Peyer's patch (tissue), 4 donors: ENCODE data around the gene RFX5. TPM values are rescaled to one million over a fixed set of nuclear protein-coding genes. Genes with fewer than 3 reads are reported as not detected.

ENCODE experiments used
- DNase-seq, 3 donors: peaks; one replicate each; pipeline ENCODE4 v3.0.0-alpha.2; 2017 to 2019
- H3K27ac ChIP-seq, 4 donors: fragments of 200-600 bp; sonication (generic); one replicate each; pipeline ENCODE4 v1.5.1; 2016 to 2019
- H3K27me3 ChIP-seq, 2 donors: fragments of 200-600 bp; sonication (generic); one replicate each; pipeline ENCODE4 v1.5.1; 2019
- H3K36me3 ChIP-seq, 3 donors: fragments of 200-600 bp; sonication (generic); one replicate each; pipeline ENCODE4 v1.5.1; 2016 to 2019
- H3K4me1 ChIP-seq, 4 donors: fragments of 200-600 bp; sonication (generic); one replicate each; pipeline ENCODE4 v1.5.1; 2016 to 2019
- H3K4me3 ChIP-seq, 4 donors: fragments of 200-600 bp; sonication (generic); 1 replicate in 3 of 4; 2 replicates in 1 of 4; pipeline ENCODE4 v1.5.1; 2016 to 2019; ENCODE audit warnings: mild to moderate bottlenecking in 1 of 4
- H3K9me3 ChIP-seq, 4 donors: fragments of 200-600 bp; sonication (generic); one replicate each; pipeline ENCODE4 v1.5.1; 2016 to 2019; ENCODE audit warnings: mild to moderate bottlenecking in 1 of 4
- POLR2A ChIP-seq, 2 donors: fragments of 450-650 bp; IDR thresholded peaks; one replicate each; pipeline ENCODE4 v1.5.1; 2017; ENCODE audit warnings: antibody characterized with exemption in 2 of 2, mild to moderate bottlenecking in 2 of 2, moderate library complexity in 2 of 2
- small RNA-seq, 2 donors: library from RNA; depleted of rRNA; stranded (forward); fragments of <200 nt; gene quantifications; one replicate each; pipeline ENCODE3, GENCODE V24; 2016
- total RNA-seq, 4 donors: library from RNA; depleted of rRNA; stranded (reverse); fragments of >200 nt; gene quantifications; one replicate each; pipeline ENCODE4 v1.1.0, GENCODE V29; 2016
- TF ChIP-seq, protein P1 (sequence below), 6 experiments: fragments of 450-650 bp in 4 of 6; fragments of 200-600 bp in 2 of 6; sonication (generic) in 1 of 6; IDR thresholded peaks; one replicate each; pipeline ENCODE4 v1.5.1; 2017 to 2019; ENCODE audit warnings: antibody characterized with exemption in 6 of 6, mild to moderate bottlenecking in 3 of 6, moderate library complexity in 1 of 6

Gene RFX5
- total RNA-seq, 4 donors from 2014 or later = 35.6 to 187 (median 42.0) TPM

DNA sequence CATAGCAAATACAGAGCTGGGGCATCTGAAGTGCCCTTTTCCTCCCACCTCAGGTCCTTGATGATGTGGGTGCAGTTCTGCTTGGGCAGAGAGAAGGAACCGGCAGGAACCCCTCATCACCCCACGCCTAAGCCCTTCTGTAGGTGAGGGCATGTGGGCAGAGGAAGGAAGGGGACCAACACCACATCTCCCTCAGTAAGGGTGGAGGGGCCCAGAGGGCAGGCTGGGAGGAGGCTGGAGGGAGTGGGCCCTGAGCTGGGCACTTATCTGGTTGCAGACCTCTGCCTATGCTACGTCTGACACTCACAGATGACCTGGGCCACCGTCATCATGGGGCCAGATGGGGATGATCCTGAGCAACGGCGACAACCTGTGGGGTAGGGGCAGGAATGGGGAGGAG is 54.0 kb downstream of the RFX5 start:
- DNase-seq = no peak
- Histone ChIP-seq H3K4me1 (no peaks in the 10 kb centered on the region), H3K27ac (no peak overlapping the region), H3K4me3 (no peak overlapping the region), H3K36me3 (peaks cover 0 to 99% (median 0%) of the 10 kb centered on the region in 3 donors), H3K9me3 (no peaks in the 10 kb centered on the region), H3K27me3 (no peaks in the 10 kb centered on the region)
- TF ChIP-seq POLR2A (IDR thresholded peaks at IDR 0.05) = no peak
- TF ChIP-seq, protein P1, sequence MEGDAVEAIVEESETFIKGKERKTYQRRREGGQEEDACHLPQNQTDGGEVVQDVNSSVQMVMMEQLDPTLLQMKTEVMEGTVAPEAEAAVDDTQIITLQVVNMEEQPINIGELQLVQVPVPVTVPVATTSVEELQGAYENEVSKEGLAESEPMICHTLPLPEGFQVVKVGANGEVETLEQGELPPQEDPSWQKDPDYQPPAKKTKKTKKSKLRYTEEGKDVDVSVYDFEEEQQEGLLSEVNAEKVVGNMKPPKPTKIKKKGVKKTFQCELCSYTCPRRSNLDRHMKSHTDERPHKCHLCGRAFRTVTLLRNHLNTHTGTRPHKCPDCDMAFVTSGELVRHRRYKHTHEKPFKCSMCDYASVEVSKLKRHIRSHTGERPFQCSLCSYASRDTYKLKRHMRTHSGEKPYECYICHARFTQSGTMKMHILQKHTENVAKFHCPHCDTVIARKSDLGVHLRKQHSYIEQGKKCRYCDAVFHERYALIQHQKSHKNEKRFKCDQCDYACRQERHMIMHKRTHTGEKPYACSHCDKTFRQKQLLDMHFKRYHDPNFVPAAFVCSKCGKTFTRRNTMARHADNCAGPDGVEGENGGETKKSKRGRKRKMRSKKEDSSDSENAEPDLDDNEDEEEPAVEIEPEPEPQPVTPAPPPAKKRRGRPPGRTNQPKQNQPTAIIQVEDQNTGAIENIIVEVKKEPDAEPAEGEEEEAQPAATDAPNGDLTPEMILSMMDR (IDR thresholded peaks at IDR 0.05) = no peak

DNA sequence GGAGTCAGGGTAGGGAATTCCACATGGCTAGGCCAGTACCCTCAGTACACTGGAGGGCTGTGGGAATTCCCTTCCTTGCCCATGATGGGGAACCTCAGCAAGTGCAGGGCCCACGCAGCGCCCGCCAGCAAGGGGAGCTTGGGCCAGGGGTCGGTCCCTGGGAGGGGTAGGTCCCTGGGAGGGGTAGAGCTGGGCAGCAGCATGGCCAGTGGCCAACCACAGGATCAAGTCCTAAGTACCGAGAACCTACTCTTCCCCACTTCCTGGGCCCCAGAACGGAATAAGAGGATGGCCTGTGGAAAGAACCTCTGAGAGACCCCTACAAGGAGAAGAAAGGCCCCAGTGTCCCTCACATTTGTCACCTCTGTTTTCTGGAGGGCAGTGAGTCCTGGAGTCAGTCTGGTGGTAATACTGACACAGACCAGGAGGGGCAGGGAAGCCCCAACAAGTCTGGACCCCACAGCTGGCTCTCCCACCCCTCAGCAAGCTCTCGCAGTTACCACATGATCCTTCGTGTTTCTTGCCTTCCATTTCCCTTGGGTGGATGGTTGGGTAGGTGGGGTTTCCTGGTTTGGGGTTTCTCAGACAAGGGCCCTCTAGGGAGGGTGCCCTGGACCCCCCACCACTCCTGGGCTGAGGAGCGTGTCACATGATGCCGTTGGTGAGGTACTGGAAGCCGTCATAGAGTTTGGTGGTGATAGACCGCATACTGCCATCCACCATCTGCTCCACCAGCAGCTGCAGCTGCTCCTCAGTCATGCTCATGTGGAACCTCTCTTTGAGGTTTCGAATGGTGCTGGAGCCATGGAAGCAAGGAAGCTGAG is 54.6 kb downstream of the RFX5 start:
- Histone ChIP-seq H3K27me3 (no peaks in the 10 kb centered on the region), H3K36me3 (peaks cover 0 to 99% (median 0%) of the 10 kb centered on the region in 3 donors), H3K9me3 (no peaks in the 10 kb centered on the region), H3K4me1 (no peaks in the 10 kb centered on the region), H3K27ac (no peak overlapping the region), H3K4me3 (no peak overlapping the region)
- TF ChIP-seq, protein P1 (IDR thresholded peaks at IDR 0.05) = no peak
- TF ChIP-seq POLR2A (IDR thresholded peaks at IDR 0.05) = no peak
- no peak for DNase-seq

DNA sequence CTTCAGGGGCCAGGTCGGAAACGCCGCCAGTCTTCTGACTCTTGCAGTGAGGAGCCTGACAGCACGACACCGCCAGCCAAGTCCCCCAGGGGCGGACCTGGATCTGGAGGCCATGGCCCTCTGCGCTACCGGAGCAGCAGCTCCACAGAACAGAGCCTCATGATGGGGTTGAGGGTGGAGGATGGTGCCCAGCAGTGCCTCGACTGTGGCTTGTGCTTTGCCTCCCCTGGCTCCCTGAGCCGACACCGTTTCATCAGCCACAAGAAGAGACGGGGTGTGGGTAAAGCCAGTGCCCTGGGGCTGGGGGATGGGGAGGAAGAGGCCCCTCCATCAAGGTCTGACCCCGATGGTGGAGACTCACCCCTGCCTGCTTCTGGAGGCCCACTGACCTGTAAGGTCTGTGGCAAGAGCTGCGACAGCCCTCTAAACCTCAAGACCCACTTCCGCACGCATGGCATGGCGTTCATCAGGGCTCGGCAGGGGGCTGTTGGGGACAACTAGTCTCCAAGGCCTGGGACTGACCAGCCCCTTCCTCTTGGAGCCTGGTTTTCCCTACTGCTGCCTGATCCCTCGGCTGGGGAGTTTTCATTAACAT is 56.2 kb downstream of the RFX5 start:
- TF ChIP-seq POLR2A (IDR thresholded peaks at IDR 0.05) = no peak
- DNase-seq = no peak
- Histone ChIP-seq H3K36me3 (peaks cover 0 to 99% (median 0%) of the 10 kb centered on the region in 3 donors), H3K4me1 (no peaks in the 10 kb centered on the region), H3K9me3 (no peaks in the 10 kb centered on the region), H3K27ac (no peak overlapping the region), H3K27me3 (no peaks in the 10 kb centered on the region), H3K4me3 (no peak overlapping the region)

Small RNA genes lying within 50 kb of the gene (small RNA-seq; reads per million reads assigned to genes)
- 0 to 0.06 reads per million in 2 donors for gene RN7SL444P

Other genes starting within 250 kb of the RFX5 start
- 10 to 100 TPM in 3 of 4 donors, 1 to 10 TPM in 1; 2.5 to 24.6 (median 16.6) TPM for gene SEMA6C, start 200.6 kb downstream of the RFX5 start, total RNA-seq
- gene TNFAIP8L2, start 190.6 kb downstream of the RFX5 start, total RNA-seq = 1 to 10 TPM in 2 of 4 donors, not detected in 2; 4.0 to 6.6 TPM
- 10 to 100 TPM in 2 of 4 donors, 1 to 10 TPM in 2; 6.0 to 11.7 (median 10.2) TPM for gene LYSMD1, start 181.3 kb downstream of the RFX5 start, total RNA-seq
- 10 to 100 TPM; 16.1 to 48.9 (median 36.9) TPM for gene SCNM1, start 181.1 kb downstream of the RFX5 start, total RNA-seq
- gene TMOD4, start 171.3 kb downstream of the RFX5 start, total RNA-seq = 10 to 100 TPM in 1 of 4 donors, not detected in 3; 10.7 TPM
- gene VPS72, start 157.1 kb downstream of the RFX5 start, total RNA-seq = 10 to 100 TPM; 21.5 to 26.9 (median 24.4) TPM
- gene PIP5K1A, start 148.7 kb downstream of the RFX5 start, total RNA-seq = 100 to 1,000 TPM in 2 of 4 donors, 10 to 100 TPM in 2; 54.5 to 118 (median 97.6) TPM
- gene PSMD4, start 92.5 kb downstream of the RFX5 start, total RNA-seq = 100 to 1,000 TPM in 2 of 4 donors, 10 to 100 TPM in 2; 84.6 to 153 (median 103) TPM
- gene ZNF687, start 65.0 kb downstream of the RFX5 start, total RNA-seq = 10 to 100 TPM; 30.5 to 53.5 (median 38.5) TPM
- 100 to 1,000 TPM in 1 of 4 donors, 10 to 100 TPM in 3; 68.0 to 147 (median 83.7) TPM for gene PI4KB, start 19.8 kb downstream of the RFX5 start, total RNA-seq
- gene SELENBP1, start 25.5 kb upstream of the RFX5 start, total RNA-seq = 100 to 1,000 TPM; 194 to 623 (median 467) TPM
- gene PSMB4, start 52.3 kb upstream of the RFX5 start, total RNA-seq = 100 to 1,000 TPM; 119 to 223 (median 167) TPM
- 10 to 100 TPM; 49.5 to 91.3 (median 52.6) TPM for gene POGZ, start 112.2 kb upstream of the RFX5 start, total RNA-seq
- gene CGN, start 164.1 kb upstream of the RFX5 start, total RNA-seq = 100 to 1,000 TPM in 3 of 4 donors, 10 to 100 TPM in 1; 34.7 to 180 (median 160) TPM
- 10 to 100 TPM; 12.4 to 23.4 (median 19.3) TPM for gene TUFT1, start 193.1 kb upstream of the RFX5 start, total RNA-seq